HUES64 (cell line): ENCODE data around the gene BRD9.
"Not testable (repeated sequence)": the region's sequence is repeated elsewhere in the genome, so short reads cannot be mapped to it uniquely, and the experiment has no call there.

Source experiments
- H3K27ac ChIP-seq: 2 replicates; pipeline ENCODE4 v1.7.0; 2013; ENCODE audit warnings: low read depth, low read length, inconsistent platforms
- H3K27me3 ChIP-seq: 2 replicates; pipeline ENCODE4 v1.6.1; 2013; ENCODE audit warnings: mild to moderate bottlenecking, low read length; ENCODE audit not compliant: insufficient read depth
- H3K36me3 ChIP-seq: 2 replicates; pipeline ENCODE4 v1.6.1; 2013; ENCODE audit warnings: mild to moderate bottlenecking, low read length; ENCODE audit not compliant: insufficient read depth
- H3K4me1 ChIP-seq: 2 replicates; pipeline ENCODE4 v1.6.1; 2013; ENCODE audit warnings: mild to moderate bottlenecking, low read length, moderate library complexity; ENCODE audit not compliant: insufficient read depth
- H3K4me3 ChIP-seq: 2 replicates; pipeline ENCODE4 v1.5.1; 2013; ENCODE audit warnings: mild to moderate bottlenecking, low read length, moderate library complexity
- H3K9ac ChIP-seq: 2 replicates; pipeline ENCODE4 v1.6.1; 2013; ENCODE audit warnings: mild to moderate bottlenecking, low read depth, low read length
- H3K9me3 ChIP-seq: 2 replicates; pipeline ENCODE4 v1.6.1; 2013; ENCODE audit warnings: low read depth, low read length; ENCODE audit not compliant: insufficient read depth
- WGBS: fragments of 150-250, 120-280 bp; methylation state at CpG from one replicate; pipeline ENCODE4 v1.1.7; 2013; ENCODE audit warnings: missing lambda C conversion rate; 5-methylcytosine and 5-hydroxymethylcytosine counted together

BRD9 gene

GRCh38 chr5:884345-885126 lies 8.1 kb downstream of the BRD9 start:
- no peak overlapping the region for H3K9ac ChIP-seq
- no peak overlapping the region for H3K27ac ChIP-seq
- H3K4me3 ChIP-seq, result no peak overlapping the region
- H3K27me3 ChIP-seq, result no peaks in the 10 kb centered on the region
- no peaks in the 10 kb centered on the region for H3K9me3 ChIP-seq
- WGBS, result 95% methylated on average over 16 of the region's 16 CpGs
- no peaks in the 10 kb centered on the region for H3K4me1 ChIP-seq
- peaks cover 93% of the 10 kb centered on the region for H3K36me3 ChIP-seq

- Histone ChIP-seq H3K27me3 (no peaks in the 10 kb centered on the region), H3K4me3 (no peak overlapping the region), H3K4me1 (no peaks in the 10 kb centered on the region), H3K9ac (no peak overlapping the region), H3K9me3 (no peaks in the 10 kb centered on the region), H3K36me3 (peaks cover 83% of the 10 kb centered on the region), H3K27ac (no peak overlapping the region)
- 97% methylated on average over 29 of the region's 29 CpGs for WGBS
These were observed 9.0 kb downstream of the BRD9 start for GRCh38 chr5:883475-884181.

- Histone ChIP-seq H3K4me1 (no peaks in the 10 kb centered on the region), H3K36me3 (peaks cover 81% of the 10 kb centered on the region), H3K9ac (no peak overlapping the region), H3K27ac (no peak overlapping the region), H3K9me3 (no peaks in the 10 kb centered on the region), H3K4me3 (no peak overlapping the region), H3K27me3 (no peaks in the 10 kb centered on the region)
- 97% methylated on average over 33 of the region's 33 CpGs for WGBS
These were observed 10.1 kb downstream of the BRD9 start for GRCh38 chr5:882253-883183.

- Histone ChIP-seq H3K27ac (no peak overlapping the region), H3K27me3 (no peaks in the 10 kb centered on the region), H3K4me1 (no peaks in the 10 kb centered on the region), H3K4me3 (no peak overlapping the region), H3K36me3 (peaks cover 81% of the 10 kb centered on the region), H3K9ac (no peak overlapping the region), H3K9me3 (no peaks in the 10 kb centered on the region)
- 97% methylated on average over 12 of the region's 12 CpGs for WGBS
These were observed 11.1 kb downstream of the BRD9 start for GRCh38 chr5:881551-881935.

GRCh38 chr5:880816-881550 lies 11.6 kb downstream of the BRD9 start:
- H3K4me1 ChIP-seq, result no peaks in the 10 kb centered on the region
- H3K27me3 ChIP-seq, result no peaks in the 10 kb centered on the region
- no peak overlapping the region for H3K4me3 ChIP-seq
- H3K9ac ChIP-seq, result no peak overlapping the region
- H3K27ac ChIP-seq, result no peak overlapping the region
- H3K36me3 ChIP-seq, result peaks cover 81% of the 10 kb centered on the region
- WGBS, result 97% methylated on average over 35 of the region's 35 CpGs
- H3K9me3 ChIP-seq, result no peaks in the 10 kb centered on the region

GRCh38 chr5:878677-879076 lies 13.9 kb downstream of the BRD9 start:
- no CpG with 5 or more reads among the region's 8 CpGs for WGBS
- H3K9ac ChIP-seq, H3K27me3 ChIP-seq, H3K4me1 ChIP-seq, H3K9me3 ChIP-seq, H3K4me3 ChIP-seq, H3K27ac ChIP-seq: not testable (repeated sequence)
- H3K36me3 ChIP-seq, result peaks cover 80% of the 10 kb centered on the region

GRCh38 chr5:878125-878524 lies 14.5 kb downstream of the BRD9 start:
- Histone ChIP-seq H3K4me3 (no peak overlapping the region), H3K36me3 (peaks cover 80% of the 10 kb centered on the region), H3K27me3 (no peaks in the 10 kb centered on the region), H3K27ac (no peak overlapping the region), H3K9me3 (no peaks in the 10 kb centered on the region), H3K4me1 (no peaks in the 10 kb centered on the region), H3K9ac (no peak overlapping the region)
- 97% methylated on average over 15 of the region's 15 CpGs for WGBS

GRCh38 chr5:876398-877365 lies 15.9 kb downstream of the BRD9 start:
- Histone ChIP-seq H3K9me3 (no peaks in the 10 kb centered on the region), H3K27me3 (no peaks in the 10 kb centered on the region), H3K9ac (no peak overlapping the region), H3K4me1 (no peaks in the 10 kb centered on the region), H3K4me3 (no peak overlapping the region), H3K27ac (no peak overlapping the region), H3K36me3 (peaks cover 78% of the 10 kb centered on the region)
- 97% methylated on average over 28 of the region's 28 CpGs for WGBS

GRCh38 chr5:875931-876330 lies 16.7 kb downstream of the BRD9 start:
- H3K27me3 ChIP-seq, result no peaks in the 10 kb centered on the region
- WGBS, result 98% methylated on average over 24 of the region's 24 CpGs
- H3K4me3 ChIP-seq, result no peak overlapping the region
- no peaks in the 10 kb centered on the region for H3K9me3 ChIP-seq
- H3K27ac ChIP-seq, result no peak overlapping the region
- H3K4me1 ChIP-seq, result no peaks in the 10 kb centered on the region
- H3K36me3 ChIP-seq, result peaks cover 78% of the 10 kb centered on the region
- no peak overlapping the region for H3K9ac ChIP-seq

GRCh38 chr5:873328-873727 lies 19.3 kb downstream of the BRD9 start:
- WGBS, result 94% methylated on average over 8 of the region's 8 CpGs
- Histone ChIP-seq H3K27ac (no peak overlapping the region), H3K36me3 (peaks cover 97% of the 10 kb centered on the region), H3K4me1 (no peaks in the 10 kb centered on the region), H3K4me3 (no peak overlapping the region), H3K9ac (no peak overlapping the region), H3K9me3 (no peaks in the 10 kb centered on the region), H3K27me3 (no peaks in the 10 kb centered on the region)
